IMR-90 (cell line): ENCODE data around the gene FBXW4. TPM values are rescaled to one million over a fixed set of nuclear protein-coding genes. Genes with fewer than 3 reads are reported as not detected.

ENCODE experiments used
- ATAC-seq: fragments of 200-7000 bp; cut with Tn5 transposase; 2 replicates; pipeline ENCODE4 v1.9.1; 2020; ENCODE audit warnings: low read depth, mild to moderate bottlenecking, moderate library complexity
- BruUV-seq: library from RNA; stranded (reverse); fragments of 400-500 nt; replicated peaks from 2 replicates; lab custom pipeline; 2021; lab: Mats Ljungman, UMichigan
- CTCF ChIA-PET: fragments of 300-600 bp; formaldehyde crosslinking; extraction: SDS; loops from one replicate; lab custom pipeline; 2021; ENCODE audit warnings: antibody characterized with exemption; lab: Yijun Ruan, JAX
- POLR2A ChIA-PET: fragments of 300-600 bp; sonication (Branson Sonifier 250); formaldehyde crosslinking; loops from one replicate; lab custom pipeline; 2022; ENCODE audit warnings: antibody characterized with exemption; ENCODE audit not compliant: unreplicated experiment; lab: Charles Lee
- DNase-seq: peaks from one replicate; pipeline ENCODE4 v3.0.0; 2013
- H2AFZ ChIP-seq: replicated peaks from 2 replicates; pipeline ENCODE3; 2013; ENCODE audit warnings: low read length, mild to moderate bottlenecking; ENCODE audit not compliant: poor library complexity
- H2AK5ac ChIP-seq: 2 replicates; pipeline ENCODE4 v1.6.1; 2013; ENCODE audit warnings: low read depth, low read length, inconsistent platforms
- H2AK9ac ChIP-seq: replicated peaks from 2 replicates; pipeline ENCODE3; 2013; ENCODE audit warnings: mild to moderate bottlenecking, low read depth, low read length, moderate library complexity; ENCODE audit not compliant: poor library complexity
- H2BK120ac ChIP-seq: 2 replicates; pipeline ENCODE4 v1.6.1; 2013; ENCODE audit warnings: low read depth, low read length, inconsistent platforms
- H2BK15ac ChIP-seq: 3 replicates; pipeline ENCODE4 v1.6.1; 2013; ENCODE audit warnings: low read depth, low read length, inconsistent platforms
- H2BK20ac ChIP-seq: 2 replicates; pipeline ENCODE4 v1.6.1; 2013; ENCODE audit warnings: low read depth, mild to moderate bottlenecking, inconsistent platforms, low read length, moderate library complexity
- H2BK5ac ChIP-seq: 2 replicates; pipeline ENCODE4 v1.6.1; 2013; ENCODE audit warnings: mild to moderate bottlenecking, low read depth, low read length, inconsistent platforms; ENCODE audit not compliant: poor library complexity, severe bottlenecking
- H3K14ac ChIP-seq: replicated peaks from 2 replicates; pipeline ENCODE4 v1.6.1; 2013; ENCODE audit warnings: low read depth, low read length, inconsistent platforms
- H3K18ac ChIP-seq: 2 replicates; pipeline ENCODE4 v1.6.1; 2013; ENCODE audit warnings: low read depth, low read length, control low read depth
- H3K23ac ChIP-seq: 2 replicates; pipeline ENCODE4 v1.6.1; 2013; ENCODE audit warnings: low read depth, low read length, inconsistent platforms
- H3K27ac ChIP-seq: 2 replicates; pipeline ENCODE4 v1.5.1; 2013; ENCODE audit warnings: mild to moderate bottlenecking, control low read depth, low read length; ENCODE audit not compliant: insufficient read depth
- H3K27me3 ChIP-seq: 2 replicates; pipeline ENCODE4 v1.6.1; 2013; ENCODE audit warnings: low read length; ENCODE audit not compliant: control insufficient read depth, insufficient read depth
- H3K36me3 ChIP-seq: 2 replicates; pipeline ENCODE4 v1.6.1; 2013; ENCODE audit warnings: low read length, mixed read lengths; ENCODE audit not compliant: control insufficient read depth, insufficient read depth
- H3K4ac ChIP-seq: 2 replicates; pipeline ENCODE4 v1.6.1; 2013; ENCODE audit warnings: low read depth, low read length, inconsistent platforms
- H3K4me1 ChIP-seq: 2 replicates; pipeline ENCODE4 v1.6.1; 2013; ENCODE audit warnings: low read length, mixed read lengths; ENCODE audit not compliant: control insufficient read depth, insufficient read depth
- H3K4me2 ChIP-seq: 2 replicates; pipeline ENCODE4 v1.6.1; 2013; ENCODE audit warnings: low read depth, mild to moderate bottlenecking, control low read depth, low read length, moderate library complexity
- H3K4me3 ChIP-seq: 2 replicates; pipeline ENCODE4 v1.5.1; 2013; ENCODE audit warnings: low read depth, mild to moderate bottlenecking, control low read depth, low read length, moderate library complexity; ENCODE audit not compliant: insufficient read depth
- H3K56ac ChIP-seq: 2 replicates; pipeline ENCODE4 v1.6.1; 2013; ENCODE audit warnings: low read length, inconsistent platforms; ENCODE audit not compliant: insufficient read depth; ENCODE audit errors: extremely low read depth
- H3K79me1 ChIP-seq, 2 experiments: 2 replicates each; pipeline ENCODE4 v1.6.1; 2013; ENCODE audit warnings: low read length in 2 of 2, inconsistent platforms in 1 of 2, low read depth in 1 of 2
- H3K9ac ChIP-seq: 2 replicates; pipeline ENCODE4 v1.6.1; 2013; ENCODE audit warnings: low read depth, low read length, control low read depth
- H3K9me1 ChIP-seq: 2 replicates; pipeline ENCODE4 v1.6.1; 2013; ENCODE audit warnings: low read length, inconsistent platforms; ENCODE audit not compliant: insufficient read depth
- H3K9me3 ChIP-seq: 2 replicates; pipeline ENCODE4 v1.6.1; 2013; ENCODE audit warnings: low read length; ENCODE audit not compliant: control insufficient read depth, insufficient read depth
- H4K20me1 ChIP-seq: 2 replicates; pipeline ENCODE4 v1.6.1; 2013; ENCODE audit warnings: low read length, inconsistent platforms; ENCODE audit not compliant: insufficient read depth
- H4K5ac ChIP-seq: 2 replicates; pipeline ENCODE4 v1.6.1; 2013; ENCODE audit warnings: mild to moderate bottlenecking, low read depth, low read length, control low read depth
- H4K8ac ChIP-seq, 2 experiments: 2 replicates each; pipeline ENCODE4 v1.6.1; 2013; ENCODE audit warnings: low read depth in 2 of 2, low read length in 2 of 2, control low read depth in 1 of 2, inconsistent platforms in 1 of 2
- H4K91ac ChIP-seq: 2 replicates; pipeline ENCODE4 v1.6.1; 2013; ENCODE audit warnings: low read depth, low read length, inconsistent platforms; ENCODE audit not compliant: insufficient read depth
- BHLHE40 ChIP-seq: fragments of 150-350 bp; IDR thresholded peaks from 2 replicates; pipeline ENCODE4 v1.6.1; 2016; ENCODE audit warnings: mild to moderate bottlenecking, low read depth, low read length
- CHD1 ChIP-seq: IDR thresholded peaks from 2 replicates; pipeline ENCODE4 v1.6.1; 2012; ENCODE audit warnings: low read depth, low read length, improper control_type of control experiment
- CTCF ChIP-seq: conservative IDR thresholded peaks from 2 replicates; pipeline ENCODE4 v1.5.1; 2012; ENCODE audit warnings: mild to moderate bottlenecking, low read depth, low read length, improper control_type of control experiment
- MAZ ChIP-seq: IDR thresholded peaks from 2 replicates; pipeline ENCODE4 v1.6.1; 2012; ENCODE audit warnings: low read depth, mild to moderate bottlenecking, low read length, improper control_type of control experiment, moderate library complexity, borderline replicate concordance
- MXI1 ChIP-seq: IDR thresholded peaks from 2 replicates; pipeline ENCODE4 v1.6.1; 2012; ENCODE audit warnings: low read depth, mild to moderate bottlenecking, low read length, moderate library complexity, borderline replicate concordance
- NFE2L2 ChIP-seq: fragments of 150-350 bp; IDR thresholded peaks from 2 replicates; pipeline ENCODE4 v1.6.1; 2016; ENCODE audit warnings: low read depth, mild to moderate bottlenecking, low read length
- POLR2A ChIP-seq: IDR thresholded peaks from 2 replicates; pipeline ENCODE4 v1.6.1; 2012; ENCODE audit warnings: mild to moderate bottlenecking, low read depth, low read length
- RCOR1 ChIP-seq: IDR thresholded peaks from 2 replicates; pipeline ENCODE4 v1.6.1; 2012; ENCODE audit warnings: mild to moderate bottlenecking, low read length, improper control_type of control experiment; ENCODE audit not compliant: insufficient replicate concordance
- RFX5 ChIP-seq: IDR thresholded peaks from 2 replicates; pipeline ENCODE4 v1.8.0; 2012; ENCODE audit warnings: low read depth, mild to moderate bottlenecking, low read length, moderate library complexity
- SMC3 ChIP-seq: fragments of 150-350 bp; IDR thresholded peaks from 2 replicates; pipeline ENCODE4 v1.6.1; 2016; ENCODE audit warnings: low read depth, mild to moderate bottlenecking, antibody characterized with exemption, low read length, moderate library complexity
- USF2 ChIP-seq: fragments of 150-350 bp; IDR thresholded peaks from 2 replicates; pipeline ENCODE4 v1.6.1; 2017; ENCODE audit warnings: mild to moderate bottlenecking, antibody characterized with exemption, low read length, low read depth
- WGBS, 2 experiments: methylation state at CpG; one replicate each; pipeline versions ENCODE4 v1.1.5 to v1.1.7; 2013; ENCODE audit warnings: missing lambda C conversion rate in 2 of 2; ENCODE audit not compliant: insufficient read length in 1 of 2; ENCODE audit errors: extremely low coverage in 2 of 2; 5-methylcytosine and 5-hydroxymethylcytosine counted together
- dilution Hi-C: fragments of 300-500 bp; cut with HindIII; formaldehyde crosslinking; loops from one replicate; pipeline ENCODE4 v1.14.3; 2018; ENCODE audit warnings: low sequenced_read_pairs; ENCODE audit not compliant: unreplicated experiment
- in situ Hi-C: fragments of 300-500 bp; cut with MboI; formaldehyde crosslinking; loops from 3 replicates; pipeline ENCODE4 v1.14.3; 2019; ENCODE audit warnings: low sequenced_read_pairs, inconsistent platforms, mixed read lengths
- intact Hi-C: fragments of 100-400 bp; cut with micrococcal nuclease; formaldehyde crosslinking; loops from 2 replicates; pipeline ENCODE4 v1.10.0; 2022
- polyA plus RNA-seq, 3 experiments: library from polyadenylated mRNA; depleted of rRNA; stranded (reverse); fragments of >200 nt; gene quantifications; 2 replicates each; pipeline ENCODE4 v1.2.3, GENCODE V29; 2012; ENCODE audit warnings: low replicate concordance in 1 of 3
- total RNA-seq: library from RNA; depleted of rRNA; stranded (reverse); fragments of >200 nt; gene quantifications from 2 replicates; pipeline ENCODE4 v1.2.3, GENCODE V29; 2012
- TF ChIP-seq, protein P1 (sequence below): fragments of 150-350 bp; IDR thresholded peaks from 2 replicates; pipeline ENCODE4 v1.6.1; 2016; ENCODE audit warnings: low read depth, mild to moderate bottlenecking, low read length, moderate library complexity, borderline replicate concordance

FBXW4 gene
- total and polyA plus RNA-seq, 2 of the 4 experiments (the other 2 are of a cell fraction) = 19.3 to 26.7 TPM

GRCh38 chr10:101690461-101690860 is 4.5 kb downstream of the FBXW4 start:
- Histone ChIP-seq H3K36me3 (peaks cover 2% of the 10 kb centered on the region; the same call in 1 of the 2 replicates), H3K4me1 (peaks cover 8% of the 10 kb centered on the region), H2BK120ac (no peak overlapping the region), H3K27me3 (no peaks in the 10 kb centered on the region), H3K23ac (peak overlapping the region; percentile 29; the same call in 1 of the 2 replicates), H3K9me1 (peaks cover 7% of the 10 kb centered on the region), H3K18ac (no peak overlapping the region), H3K9me3 (no peaks in the 10 kb centered on the region), H4K8ac (no peak overlapping the region), H4K91ac (no peak overlapping the region), H2AFZ (no peak overlapping the region), H2BK15ac (no peak overlapping the region), H3K4ac (no peak overlapping the region), H4K20me1 (peaks cover 11% of the 10 kb centered on the region; the same call in 1 of the 2 replicates), H3K27ac (no peak overlapping the region), H2AK9ac (no peak overlapping the region), H3K56ac (no peak overlapping the region), H4K5ac (no peak overlapping the region), H3K9ac (no peak overlapping the region), H3K79me1 (peaks cover 34 to 69% of the 10 kb centered on the region in 2 experiments), H2BK20ac (no peak overlapping the region), H2BK5ac (no peak overlapping the region), H3K14ac (0 out of 2 replicates have a peak overlapping the region, but pooled peaks have one; percentile 59), H3K4me2 (no peak overlapping the region), H2AK5ac (no peak overlapping the region), H3K4me3 (no peak overlapping the region)
- ChIA-PET CTCF (interaction anchor here (0.6 kb wide), 1 partner anchor 60 kb away, joined by 3 read pairs; no protein-coding TSS in a partner anchor), POLR2A (no interaction called here)
- BruUV-seq = no TSS peak
- WGBS, 2 experiments = 70% methylated on average over 5 of the region's 7 CpGs; no CpG with 5 or more reads in 1 of the 2 experiments
- in situ Hi-C loops (no loop called here), dilution Hi-C loops (no loop called here), intact Hi-C loops (no loop called here)
- TF ChIP-seq NFE2L2 (no peak), MXI1 (no peak), RFX5 (no peak), POLR2A (no peak), USF2 (no peak), RCOR1 (no peak), MAZ (no peak), CTCF (no peak), BHLHE40 (no peak), CHD1 (no peak), SMC3 (no peak)
- TF ChIP-seq, protein P1, sequence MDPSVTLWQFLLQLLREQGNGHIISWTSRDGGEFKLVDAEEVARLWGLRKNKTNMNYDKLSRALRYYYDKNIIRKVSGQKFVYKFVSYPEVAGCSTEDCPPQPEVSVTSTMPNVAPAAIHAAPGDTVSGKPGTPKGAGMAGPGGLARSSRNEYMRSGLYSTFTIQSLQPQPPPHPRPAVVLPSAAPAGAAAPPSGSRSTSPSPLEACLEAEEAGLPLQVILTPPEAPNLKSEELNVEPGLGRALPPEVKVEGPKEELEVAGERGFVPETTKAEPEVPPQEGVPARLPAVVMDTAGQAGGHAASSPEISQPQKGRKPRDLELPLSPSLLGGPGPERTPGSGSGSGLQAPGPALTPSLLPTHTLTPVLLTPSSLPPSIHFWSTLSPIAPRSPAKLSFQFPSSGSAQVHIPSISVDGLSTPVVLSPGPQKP = no peak
- DNase-seq (no peak), ATAC-seq (no peak)
